GM12875 (cell line): Measurements from ENCODE around the gene ANKMY1.

Experiments used
- H3K4me3 ChIP-seq: one replicate; pipeline ENCODE4 v1.5.1; 2011; ENCODE audit warnings: low read depth, low read length, control low read depth
- CTCF ChIP-seq: IDR thresholded peaks from 2 replicates; pipeline ENCODE4 v1.5.1; 2011; ENCODE audit warnings: low read depth, mild to moderate bottlenecking, control low read depth, inconsistent platforms, low read length, moderate library complexity, borderline replicate concordance; ENCODE audit not compliant: insufficient read depth

Gene ANKMY1

GRCh38 chr2:240579071-240579762 is 21.4 kb upstream of the ANKMY1 start:
- no peak for TF ChIP-seq CTCF
- no peak overlapping the region for H3K4me3 ChIP-seq

GRCh38 chr2:240578488-240578887 is 20.7 kb upstream of the ANKMY1 start:
- no peak for TF ChIP-seq CTCF
- H3K4me3 ChIP-seq, result no peak overlapping the region

GRCh38 chr2:240578110-240578450 is 20.3 kb upstream of the ANKMY1 start:
- TF ChIP-seq CTCF, result no peak
- H3K4me3 ChIP-seq, result no peak overlapping the region

GRCh38 chr2:240577281-240578109 is 19.7 kb upstream of the ANKMY1 start:
- no peak overlapping the region for H3K4me3 ChIP-seq
- no peak for TF ChIP-seq CTCF

GRCh38 chr2:240576436-240577205 is 18.8 kb upstream of the ANKMY1 start:
- no peak for TF ChIP-seq CTCF
- no peak overlapping the region for H3K4me3 ChIP-seq

- TF ChIP-seq CTCF, result no peak
- H3K4me3 ChIP-seq, result no peak overlapping the region
Measured at GRCh38 chr2:240576036-240576435, 18.2 kb upstream of the ANKMY1 start.
